ENCODE measurements around the gene R3HCC1L.

DNA sequence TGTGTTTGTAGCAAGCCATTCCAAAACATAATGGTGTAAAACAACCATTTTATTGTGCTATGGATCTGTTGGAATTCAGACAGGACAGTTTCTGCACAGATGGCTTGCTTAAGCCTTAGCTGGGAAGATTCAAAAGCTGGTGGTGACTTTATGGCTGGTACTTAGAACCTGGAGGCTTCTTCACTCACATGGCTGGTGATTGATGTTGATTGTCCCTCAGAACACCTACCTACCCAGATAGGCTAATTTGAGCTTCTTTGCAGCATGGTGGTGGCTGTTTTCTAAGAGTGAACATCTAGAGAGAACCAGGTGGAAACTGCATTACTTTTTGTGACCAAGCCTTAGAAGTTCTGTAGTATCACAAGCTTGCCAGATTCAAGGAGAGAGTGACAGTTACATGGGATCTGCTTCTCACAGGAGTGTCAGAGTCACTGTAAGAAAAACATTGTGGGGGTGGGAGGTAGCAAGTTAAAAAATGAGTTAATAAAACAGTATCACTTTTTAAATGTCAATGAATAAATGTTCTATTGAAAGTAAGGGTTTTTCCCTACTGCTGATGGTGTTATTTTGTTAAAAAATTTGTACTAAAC lies 7.1 kb downstream of the R3HCC1L start:
- TF ChIP-seq, protein P1, sequence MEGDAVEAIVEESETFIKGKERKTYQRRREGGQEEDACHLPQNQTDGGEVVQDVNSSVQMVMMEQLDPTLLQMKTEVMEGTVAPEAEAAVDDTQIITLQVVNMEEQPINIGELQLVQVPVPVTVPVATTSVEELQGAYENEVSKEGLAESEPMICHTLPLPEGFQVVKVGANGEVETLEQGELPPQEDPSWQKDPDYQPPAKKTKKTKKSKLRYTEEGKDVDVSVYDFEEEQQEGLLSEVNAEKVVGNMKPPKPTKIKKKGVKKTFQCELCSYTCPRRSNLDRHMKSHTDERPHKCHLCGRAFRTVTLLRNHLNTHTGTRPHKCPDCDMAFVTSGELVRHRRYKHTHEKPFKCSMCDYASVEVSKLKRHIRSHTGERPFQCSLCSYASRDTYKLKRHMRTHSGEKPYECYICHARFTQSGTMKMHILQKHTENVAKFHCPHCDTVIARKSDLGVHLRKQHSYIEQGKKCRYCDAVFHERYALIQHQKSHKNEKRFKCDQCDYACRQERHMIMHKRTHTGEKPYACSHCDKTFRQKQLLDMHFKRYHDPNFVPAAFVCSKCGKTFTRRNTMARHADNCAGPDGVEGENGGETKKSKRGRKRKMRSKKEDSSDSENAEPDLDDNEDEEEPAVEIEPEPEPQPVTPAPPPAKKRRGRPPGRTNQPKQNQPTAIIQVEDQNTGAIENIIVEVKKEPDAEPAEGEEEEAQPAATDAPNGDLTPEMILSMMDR (IDR thresholded peaks at IDR 0.05), result no peak
- no peak for TF ChIP-seq POLR2A (IDR thresholded peaks at IDR 0.05)

Data from Peyer's patch (tissue), 4 donors.